Kidney glomerular epithelial cell (primary cell): Measurements from ENCODE around the gene FCSK.
"Not testable (repeated sequence)": the region's sequence is repeated elsewhere in the genome, so short reads cannot be mapped to it uniquely, and the experiment has no call there.

Source experiments
- DNase-seq: peaks from one replicate; lab custom pipeline; 2025; lab: John Stamatoyannopoulos, UW

FCSK gene

DNA sequence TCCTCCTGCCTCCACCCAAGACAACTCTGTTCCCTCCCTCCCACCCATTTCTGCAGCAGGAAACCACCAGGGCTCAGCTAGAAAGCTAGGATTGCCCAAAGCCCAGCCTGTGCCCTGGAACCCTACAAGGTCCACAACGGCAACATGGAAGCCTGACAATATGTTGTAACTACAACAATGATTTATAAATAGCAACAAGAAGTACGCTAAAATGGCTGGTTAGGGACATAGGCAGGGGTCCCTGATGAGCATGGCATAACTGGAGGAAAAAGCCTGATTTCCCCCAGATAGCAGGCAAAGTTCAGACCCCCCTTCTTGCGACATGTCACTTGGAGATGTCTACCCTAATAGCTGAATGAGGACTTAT lies 22.1 kb upstream of the FCSK start:
- DNase-seq = no peak

DNA sequence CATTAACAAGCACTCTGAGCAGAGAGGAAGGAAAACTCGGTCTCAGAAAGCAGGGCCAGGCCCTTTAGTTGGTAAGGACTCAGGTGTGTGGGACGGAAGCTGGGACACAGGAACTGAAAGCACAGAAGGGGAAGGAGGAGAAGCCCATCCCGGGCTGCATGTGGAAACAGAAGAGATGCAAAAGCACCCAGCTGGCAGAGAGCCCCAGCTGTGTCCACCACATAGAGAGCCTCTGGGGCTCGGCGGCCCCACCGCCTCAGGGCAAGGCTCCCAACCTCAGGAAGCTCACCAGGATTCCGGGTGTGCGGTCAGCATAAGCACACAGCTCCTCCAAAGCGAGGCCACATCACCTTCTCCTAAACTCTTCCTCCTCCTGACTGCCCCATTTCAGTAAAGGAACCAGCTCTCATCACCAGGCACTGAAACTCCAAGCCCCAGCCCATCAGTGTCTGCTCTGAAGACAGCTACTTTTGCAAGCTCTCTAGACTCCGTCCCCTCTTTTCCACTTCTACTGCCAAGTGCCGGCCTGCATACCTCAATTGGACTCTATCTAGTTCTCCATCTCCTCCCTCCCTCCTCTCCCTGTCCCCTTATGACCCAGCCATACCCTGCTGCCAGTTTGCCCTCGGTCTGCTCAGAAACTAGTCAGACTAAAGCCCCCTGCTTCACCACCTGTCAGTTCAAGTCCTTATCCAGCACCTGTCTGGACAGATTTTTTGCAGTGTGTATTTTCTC lies 21.5 kb upstream of the FCSK start:
- no peak for DNase-seq

DNA sequence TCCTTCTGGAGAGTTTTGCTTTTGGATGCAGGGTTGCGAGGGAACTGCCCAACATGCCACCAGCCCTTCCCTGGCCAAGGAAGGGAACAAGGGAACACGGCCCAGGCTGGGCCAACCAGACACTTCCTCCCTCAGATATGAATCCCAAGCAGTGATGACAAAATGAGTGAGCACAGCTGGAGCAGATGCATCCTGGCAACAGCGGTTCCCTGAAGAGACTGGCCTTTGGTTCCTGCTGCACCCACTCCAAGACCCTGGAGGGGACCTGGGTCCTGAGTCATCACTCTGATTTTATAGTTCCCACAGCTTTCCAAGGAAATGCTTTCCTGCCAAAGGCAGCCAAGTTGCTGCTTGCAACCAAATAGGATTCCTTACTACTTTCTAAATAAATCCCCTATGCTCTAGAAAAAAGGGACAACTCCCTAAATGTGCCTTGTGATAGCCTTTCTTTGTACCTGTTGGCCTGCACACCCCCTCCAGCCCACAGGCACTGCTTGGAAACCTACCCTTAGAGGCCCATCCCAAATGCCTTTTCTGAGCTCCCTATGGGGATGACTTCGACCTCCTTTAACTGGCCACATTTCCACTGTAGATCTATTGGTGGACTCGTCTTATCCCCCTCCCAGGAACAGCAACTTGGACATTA lies 20.8 kb upstream of the FCSK start:
- no peak for DNase-seq

DNA sequence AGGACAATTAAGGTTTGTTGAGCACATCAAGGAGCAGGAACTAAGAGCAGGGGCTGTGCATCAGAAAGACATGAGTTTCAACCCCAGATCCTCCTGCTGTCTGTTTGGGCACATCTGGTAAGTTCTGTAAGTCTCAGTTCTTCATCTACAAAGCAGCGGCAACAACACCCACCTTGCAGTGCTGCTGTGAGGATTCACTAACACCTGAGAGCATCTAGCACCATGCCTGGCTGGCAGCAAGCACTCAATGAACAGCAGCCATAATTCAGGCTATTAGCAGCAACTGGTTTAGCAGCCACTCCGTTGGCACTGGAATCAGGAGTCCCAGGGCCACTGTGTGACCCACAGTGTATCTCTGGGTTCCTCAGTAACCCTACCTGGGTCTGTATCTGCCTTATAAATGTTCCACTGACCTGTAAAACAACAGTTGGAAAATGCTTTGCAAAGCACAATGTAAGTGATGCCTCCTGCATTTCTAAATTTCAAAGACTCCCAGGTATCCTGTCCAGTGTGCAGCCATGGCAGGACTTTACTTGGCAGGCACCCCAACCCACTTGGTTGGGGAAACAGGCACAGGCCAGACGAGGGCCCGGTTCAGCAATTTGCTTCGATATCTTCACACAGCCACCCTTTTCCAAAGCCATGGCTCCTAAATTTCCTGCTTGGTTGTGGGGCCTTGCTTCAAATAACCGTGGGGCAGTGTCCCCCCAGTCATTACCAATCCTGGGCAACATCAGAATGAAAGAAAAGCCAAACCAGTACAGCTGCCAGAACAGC lies 19.7 kb upstream of the FCSK start:
- DNase-seq = no peak

DNA sequence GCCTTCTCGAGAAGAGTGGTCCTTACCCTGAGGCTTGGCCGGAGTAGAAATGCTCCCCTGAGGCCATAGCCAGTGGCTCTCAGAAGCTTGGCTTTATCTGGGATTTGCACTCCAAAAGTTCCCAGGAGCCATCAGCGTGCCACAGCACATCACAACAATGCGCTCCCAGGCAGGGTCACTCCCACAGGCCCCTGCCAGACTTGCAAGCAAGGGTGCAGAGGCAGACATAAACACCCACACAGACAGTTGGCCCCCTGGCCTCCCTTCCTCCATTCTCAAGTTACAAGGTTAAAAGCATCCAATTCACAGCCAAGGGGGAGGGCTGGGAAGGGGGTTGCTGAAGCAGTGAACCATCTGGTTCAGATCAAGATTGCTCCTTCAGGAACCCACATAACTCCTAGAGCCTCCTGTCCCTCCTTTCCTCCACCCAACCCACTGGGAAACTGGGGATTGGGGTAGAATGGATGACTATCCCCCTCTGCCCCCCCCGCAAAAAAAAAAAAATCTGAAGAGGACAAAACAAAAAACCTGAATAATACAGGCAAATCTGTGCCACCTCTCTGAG lies 17.3 kb upstream of the FCSK start:
- peak; percentile 74 for DNase-seq

DNA sequence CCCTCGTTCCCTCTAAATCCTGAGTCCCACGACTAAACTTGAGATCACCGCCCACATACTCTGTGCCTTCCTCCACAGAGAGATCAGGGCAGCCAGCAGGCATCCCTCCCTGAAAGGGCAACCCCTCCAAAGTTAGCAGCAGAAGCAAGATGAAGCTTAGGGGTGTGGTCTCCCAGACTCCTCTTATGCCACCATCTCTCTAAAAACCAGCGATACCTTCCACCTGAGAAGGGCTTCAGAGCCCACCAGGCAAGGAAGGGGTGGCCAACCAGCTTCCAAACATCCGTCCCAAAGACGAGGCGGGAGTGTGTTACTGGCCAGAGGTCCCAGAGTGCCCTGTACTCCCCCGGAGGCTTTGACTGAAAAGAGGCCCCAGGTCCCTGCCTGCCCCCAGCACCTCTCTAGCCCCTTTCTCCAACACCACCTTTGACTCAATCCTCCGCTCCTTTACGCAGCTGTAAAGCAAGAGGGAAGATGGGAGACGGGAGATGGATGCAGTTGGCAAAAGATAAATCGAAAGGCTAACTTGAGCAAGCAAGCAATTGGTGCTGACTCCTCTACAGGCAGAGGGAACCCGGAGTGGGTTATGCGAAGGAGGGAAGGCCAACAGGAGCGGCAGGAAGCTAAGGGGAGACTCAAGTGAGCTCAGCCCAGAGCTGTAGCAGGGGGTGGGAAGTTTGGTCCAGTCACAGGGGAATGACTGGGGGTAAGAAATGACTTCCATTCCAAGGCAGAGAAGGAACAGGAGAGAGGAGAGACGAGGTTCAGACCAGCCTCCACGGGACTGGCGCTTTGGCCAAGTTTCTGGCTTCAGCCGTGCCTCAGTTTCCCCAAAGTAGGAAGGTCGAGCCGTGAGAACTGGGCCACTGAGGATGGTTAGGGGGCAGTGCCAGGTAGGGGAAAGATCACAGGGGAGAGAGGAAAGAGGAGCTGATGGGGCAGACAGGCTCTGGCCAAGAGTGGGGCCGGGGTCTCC lies 16.5 kb upstream of the FCSK start:
- peak; percentile 32 for DNase-seq

DNA sequence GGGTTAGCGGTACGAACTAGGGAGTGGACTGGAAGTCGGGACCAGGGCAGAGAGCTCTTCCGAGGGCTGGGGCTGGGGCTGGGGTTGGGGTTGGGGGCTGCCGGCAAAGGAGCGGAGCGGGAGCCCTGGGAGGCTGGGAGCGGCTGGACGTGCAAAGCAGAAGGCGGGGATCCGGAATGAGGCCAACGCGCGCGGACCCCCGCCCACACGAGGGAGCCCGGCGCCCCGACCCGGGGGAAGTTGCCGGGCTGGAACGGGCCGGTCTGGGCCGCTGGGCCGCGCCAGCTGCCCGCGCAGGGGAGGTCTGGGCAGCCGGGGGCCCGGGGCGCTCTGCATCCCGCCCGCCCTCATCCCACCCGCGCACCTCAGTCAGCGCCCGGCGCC lies 15.8 kb upstream of the FCSK start:
- no peak for DNase-seq

DNA sequence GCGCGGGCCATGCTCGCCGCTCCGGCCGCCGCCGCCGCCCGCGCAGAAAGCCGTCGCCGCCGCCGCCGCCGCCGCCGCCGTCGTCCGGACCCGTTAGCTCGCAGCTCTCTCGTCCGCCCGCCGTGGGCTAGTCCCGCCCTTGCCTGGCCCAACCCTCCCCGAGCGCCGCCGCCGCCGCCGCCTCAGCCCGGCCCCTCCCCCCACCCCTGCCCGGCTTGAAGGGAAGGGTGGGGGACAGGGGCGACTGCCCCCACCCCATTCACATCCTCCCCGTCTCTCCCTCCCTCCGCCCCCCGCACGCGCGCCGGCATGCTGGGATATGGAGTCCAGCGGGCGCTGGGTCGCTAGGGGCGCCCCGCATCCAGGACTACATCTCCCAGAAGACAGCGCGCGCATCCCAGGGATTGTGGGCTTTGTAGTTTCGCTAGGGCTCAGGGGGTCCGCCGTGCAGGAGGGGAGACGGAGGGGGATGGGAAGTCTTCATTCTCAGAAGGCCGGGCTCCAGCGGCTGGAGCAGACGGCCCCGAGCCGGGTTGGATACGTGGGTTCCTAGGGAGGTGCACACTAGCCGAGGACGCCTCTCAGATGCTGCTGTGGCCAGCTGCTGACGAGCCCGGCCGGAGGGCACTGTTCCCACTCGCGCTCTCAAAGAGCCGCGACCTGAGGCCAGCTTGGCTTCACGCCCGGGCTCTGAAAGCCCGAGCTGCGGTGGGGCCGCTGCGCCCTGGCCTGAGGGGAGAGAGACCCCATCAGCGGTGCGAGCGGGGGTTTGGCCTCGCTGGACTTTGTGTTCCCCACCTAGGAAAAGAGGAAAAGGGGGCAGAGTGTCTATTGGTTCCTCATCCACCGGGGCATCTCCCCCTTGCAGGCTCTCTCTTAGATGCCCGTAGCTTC lies 15.2 kb upstream of the FCSK start, which contains the start of gene ST3GAL2:
TSS of gene ST3GAL2 (minus strand) at position 132 of the 894 bp plus-strand sequence. CDS start 40,570 bp downstream, outside the sequence.
- peak; percentile 83 for DNase-seq

DNA sequence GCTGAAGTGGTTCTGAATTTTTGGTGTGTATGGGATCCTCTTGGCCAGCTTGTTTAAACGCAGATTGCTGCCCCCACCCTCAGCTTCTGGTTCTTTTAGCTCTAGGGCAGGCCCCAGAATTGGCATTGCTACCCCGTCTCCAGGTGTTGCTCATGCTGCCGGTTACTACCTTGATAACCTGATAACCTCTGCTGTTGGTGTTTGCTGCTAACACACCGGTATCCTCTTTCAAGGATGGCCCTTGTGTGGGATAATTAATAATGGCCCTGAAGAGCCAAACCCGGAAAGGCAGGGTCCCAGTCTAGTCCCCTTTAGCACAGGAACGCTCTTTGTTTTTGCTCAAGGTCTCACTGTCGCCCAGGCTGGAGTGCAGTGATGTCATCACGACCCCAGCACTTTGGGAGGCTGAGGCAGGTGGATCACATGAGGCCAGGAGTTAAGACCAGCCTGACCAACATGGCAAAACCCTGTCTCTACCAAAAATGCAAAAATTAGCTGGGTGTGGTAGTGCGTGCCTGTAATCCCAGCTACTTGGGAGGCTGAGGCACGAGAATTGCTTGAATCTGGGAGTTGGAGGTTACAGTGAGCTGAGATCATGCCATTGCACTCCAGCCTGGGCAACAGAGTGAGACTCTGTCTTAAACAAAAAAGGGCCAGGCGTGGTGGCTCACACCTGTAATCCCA lies 14.2 kb upstream of the FCSK start:
- DNase-seq = no peak

DNA sequence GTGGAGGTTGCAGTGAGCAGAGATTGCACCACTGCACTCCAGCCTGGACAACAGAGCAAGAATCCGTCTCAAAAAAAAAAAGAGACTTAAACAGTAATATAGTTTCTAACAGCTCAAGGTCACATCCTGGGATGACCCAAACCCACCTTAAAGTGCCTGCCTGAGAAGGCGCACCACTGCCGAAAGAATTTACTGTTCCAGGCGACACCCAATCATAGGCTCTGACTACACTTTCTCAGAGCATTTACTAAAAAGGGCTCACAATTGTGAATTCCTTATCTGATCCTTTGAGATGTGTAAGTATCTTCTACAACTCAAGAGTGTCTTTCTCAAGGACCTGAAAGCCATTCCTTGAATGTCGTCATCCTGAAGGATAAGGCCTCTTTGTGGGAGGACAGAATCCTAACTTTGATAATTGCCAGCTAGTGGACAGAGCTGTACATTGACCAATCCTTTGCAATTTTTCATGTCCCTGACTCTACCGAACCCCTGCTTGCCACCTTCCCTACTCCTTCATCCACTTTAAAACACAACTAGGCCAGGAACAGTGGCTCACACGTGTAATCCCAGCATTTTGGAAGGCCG lies 12.9 kb upstream of the FCSK start:
- DNase-seq = no peak

DNA sequence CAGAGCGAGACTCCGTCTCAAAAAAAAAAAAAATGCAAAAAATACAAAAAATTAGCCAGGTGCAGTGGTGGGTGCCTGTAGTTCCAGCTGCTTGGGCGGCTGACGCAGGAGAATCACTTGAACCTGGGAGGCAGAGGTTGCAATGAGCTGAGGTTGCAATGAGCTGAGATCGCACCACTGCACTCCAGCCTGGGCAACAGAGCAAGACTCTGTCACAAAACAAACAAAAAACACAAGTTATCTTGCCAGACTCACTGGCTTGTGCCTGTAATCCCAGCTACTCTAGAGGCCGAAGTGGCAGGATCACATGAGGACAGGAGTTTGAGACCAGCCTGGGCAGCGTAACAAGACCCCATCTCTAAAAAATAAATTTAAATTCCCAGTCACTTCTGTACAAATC lies 12.1 kb upstream of the FCSK start:
- no peak for DNase-seq

DNA sequence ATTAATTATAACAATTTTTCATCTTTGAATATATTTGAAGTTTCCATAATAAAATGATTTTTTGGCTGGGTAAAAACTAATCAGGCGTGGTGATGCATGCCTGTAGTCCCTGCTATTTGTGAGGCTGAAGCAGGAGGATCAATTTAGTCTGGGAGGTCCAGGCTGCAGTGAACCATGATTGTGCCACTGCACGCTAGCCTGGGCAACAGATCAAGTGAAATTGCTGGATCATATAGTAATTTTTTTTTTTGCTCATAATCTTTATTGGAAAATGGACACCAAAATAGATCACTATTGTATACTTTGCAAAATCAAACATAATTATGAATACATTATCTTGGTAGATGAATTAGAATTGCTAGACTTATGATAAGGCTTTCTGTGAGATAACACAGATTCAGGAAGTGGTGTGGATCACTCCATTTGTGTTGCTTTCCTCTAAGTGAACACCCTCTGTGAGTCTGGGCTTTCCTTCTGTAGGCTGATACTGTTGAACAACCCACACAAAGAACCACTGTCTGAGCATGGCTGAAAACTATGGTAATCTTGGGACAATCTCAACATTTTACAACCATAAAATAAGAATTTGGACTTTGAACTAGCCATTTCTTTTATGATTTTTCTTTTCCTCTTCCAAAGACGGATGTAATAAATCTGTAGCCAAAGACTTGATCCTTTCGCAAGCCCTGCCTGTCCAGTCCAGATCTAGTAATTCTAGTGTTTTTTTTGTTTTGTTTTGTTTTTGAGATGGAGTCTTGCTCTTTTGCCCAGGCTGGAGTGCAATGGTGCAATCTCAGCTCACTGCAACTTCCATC lies 9.9 kb upstream of the FCSK start:
- no peak for DNase-seq

DNA sequence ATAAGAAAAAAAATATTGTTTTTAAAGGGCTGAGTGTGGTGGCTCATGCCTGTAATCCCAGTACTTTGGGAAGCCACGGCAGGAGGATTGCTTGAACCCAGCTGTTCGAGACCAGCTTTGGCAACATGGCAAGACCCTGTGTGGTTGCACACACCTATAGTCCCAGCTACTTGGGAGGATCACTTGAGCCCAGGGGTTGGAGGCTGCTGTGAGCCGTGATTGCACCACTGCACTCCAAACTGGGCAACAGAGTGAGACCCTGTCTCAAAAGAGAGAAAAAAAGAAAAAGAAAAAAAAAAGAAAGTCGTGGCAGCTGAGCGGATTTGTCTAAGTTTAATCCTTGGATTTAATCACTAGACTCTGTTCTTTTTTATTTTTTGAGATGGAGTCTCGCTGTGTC lies 6.3 kb upstream of the FCSK start:
- no peak for DNase-seq

DNA sequence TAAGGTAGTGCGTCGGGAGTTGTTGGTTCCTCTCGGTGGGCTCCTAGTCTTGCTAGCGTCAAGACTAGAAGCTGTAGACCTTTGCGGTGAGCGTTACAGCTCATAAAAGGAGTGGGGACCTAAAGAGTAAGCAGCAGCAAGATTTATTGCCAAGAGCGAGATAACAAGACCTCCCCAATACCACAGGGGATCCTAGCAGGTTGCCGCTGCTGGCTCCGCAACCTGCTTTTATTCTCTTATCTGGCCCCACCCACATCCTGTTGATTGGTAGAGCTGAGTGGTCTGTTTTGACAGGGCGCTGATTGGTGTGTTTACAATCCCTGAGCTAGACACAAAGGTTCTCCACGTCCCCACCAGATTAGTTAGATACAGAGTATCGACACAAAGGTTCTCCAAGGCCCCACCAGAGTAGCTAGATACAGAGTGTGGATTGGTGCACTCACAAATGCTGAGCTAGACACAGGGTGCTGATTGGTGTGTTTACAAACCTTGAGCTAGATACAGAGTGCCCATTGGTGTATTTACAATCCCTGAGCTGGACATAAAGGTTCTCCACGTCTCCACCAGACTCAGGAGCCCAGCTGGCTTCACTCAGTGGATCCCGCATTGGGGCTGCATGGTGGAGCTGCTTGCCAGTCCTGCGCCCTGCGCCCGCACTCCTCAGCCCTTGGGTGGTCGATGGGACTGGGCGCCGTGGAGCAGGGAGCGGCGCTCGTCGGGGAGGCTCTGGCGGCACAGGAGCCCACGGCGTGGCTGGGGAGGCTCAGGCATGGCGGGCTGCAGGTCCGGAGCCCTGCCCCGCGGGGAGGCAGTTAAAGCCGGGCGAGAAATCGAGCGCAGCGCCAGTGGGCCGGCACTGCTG lies 4.0 kb upstream of the FCSK start:
- DNase-seq = not testable (repeated sequence)

DNA sequence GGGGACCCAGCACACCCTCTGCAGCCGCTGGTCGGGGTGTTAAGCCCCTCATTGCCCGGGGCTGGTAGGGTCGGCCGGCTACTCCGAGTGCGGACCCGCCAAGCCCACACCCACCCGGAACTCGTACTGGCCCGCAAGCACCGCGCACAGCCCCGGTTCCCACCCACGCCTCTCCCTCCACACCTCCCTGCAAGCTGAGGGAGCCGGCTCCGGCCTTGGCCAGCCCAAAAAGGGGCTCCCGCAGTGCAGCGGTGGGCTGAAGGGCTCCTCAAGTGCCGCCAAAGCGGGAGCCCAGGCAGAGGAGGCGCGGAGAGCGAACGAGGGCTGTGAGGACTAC lies 3.4 kb upstream of the FCSK start:
- DNase-seq = not testable (repeated sequence)

DNA sequence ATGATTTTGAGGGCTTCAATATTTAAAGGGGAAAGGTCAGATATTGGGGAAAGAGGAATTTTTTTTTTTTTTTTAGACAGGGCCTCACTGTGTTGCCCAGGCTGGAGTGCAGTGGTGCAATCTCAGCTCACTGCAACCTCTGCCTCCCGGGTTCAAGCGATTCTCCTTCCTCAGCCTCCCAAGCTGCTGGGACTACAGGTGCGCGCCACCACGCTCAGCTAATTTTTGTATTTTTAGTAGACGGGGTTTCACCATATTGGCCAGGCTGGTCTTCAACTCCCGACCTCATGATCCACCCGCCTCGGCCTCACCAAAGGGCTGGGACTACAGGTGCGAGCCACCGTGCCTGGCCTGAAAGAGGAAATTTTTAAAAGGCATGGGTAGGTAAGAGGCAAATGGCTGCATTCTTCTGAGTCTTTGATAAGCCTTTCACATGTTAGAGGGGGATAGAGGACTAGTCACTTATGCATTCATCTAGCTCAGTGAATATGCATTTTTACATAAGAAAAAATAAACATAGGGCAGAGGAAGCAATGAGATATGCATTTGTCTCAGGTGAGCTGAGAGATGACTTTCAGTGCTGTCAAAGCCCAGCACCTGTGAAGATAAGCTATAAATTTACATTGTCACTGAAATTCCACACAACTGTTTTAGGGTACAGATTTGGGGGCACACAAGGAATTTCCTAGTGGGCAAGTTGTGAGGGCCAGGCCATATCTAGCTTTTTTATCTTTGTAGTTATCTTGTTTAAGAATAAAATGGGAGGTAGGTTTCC lies 1.1 kb upstream of the FCSK start:
- no peak for DNase-seq

DNA sequence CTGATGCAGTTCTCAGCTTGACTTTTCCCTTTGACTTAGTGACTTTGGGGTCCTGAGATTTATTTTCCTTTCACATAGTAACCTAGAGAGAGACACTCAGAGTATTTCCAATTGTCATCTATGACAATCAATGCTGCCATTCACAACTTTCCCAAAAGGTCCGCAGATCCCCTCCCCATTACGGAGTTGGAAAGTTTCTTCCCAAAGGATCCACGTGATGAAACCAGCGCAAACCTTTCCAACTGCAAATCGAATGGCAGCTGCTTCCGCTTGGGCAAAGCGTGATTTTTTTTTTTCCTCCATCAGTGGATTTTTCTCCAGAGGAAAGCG lies 538 bp upstream of the FCSK start:
- DNase-seq = peak; percentile 71
